Fibroblast of lung (primary cell): Measurements from ENCODE around the gene TDRD9. TPM values are rescaled to one million over a fixed set of nuclear protein-coding genes. Genes with fewer than 3 reads are reported as not detected.

ENCODE experiments used
- DNase-seq, 2 donors: peaks; one replicate each; pipeline versions ENCODE4 v3.0.0 to v3.0.0-alpha.2; 2010; ENCODE audit warnings: low read depth in 2 of 2
- H2AFZ ChIP-seq: 2 replicates; pipeline ENCODE4 v1.5.1; 2012; ENCODE audit warnings: low read length, control low read depth, inconsistent platforms
- H3K27ac ChIP-seq: 2 replicates; pipeline ENCODE4 v1.5.1; 2011; ENCODE audit warnings: low read length, control low read depth; ENCODE audit not compliant: insufficient read depth
- H3K27me3 ChIP-seq: 2 replicates; pipeline ENCODE4 v1.5.1; 2011; ENCODE audit warnings: mild to moderate bottlenecking, low read length; ENCODE audit not compliant: control insufficient read depth, insufficient read depth
- H3K36me3 ChIP-seq: 2 replicates; pipeline ENCODE4 v1.5.1; 2011; ENCODE audit warnings: low read length; ENCODE audit not compliant: control insufficient read depth, insufficient read depth
- H3K4me1 ChIP-seq: 2 replicates; pipeline ENCODE4 v1.5.1; 2011; ENCODE audit warnings: low read length; ENCODE audit not compliant: control insufficient read depth, insufficient read depth; ENCODE audit errors: extremely low read depth
- H3K4me2 ChIP-seq: 2 replicates; pipeline ENCODE4 v1.5.1; 2011; ENCODE audit warnings: low read length, control low read depth; ENCODE audit not compliant: insufficient read depth; ENCODE audit errors: extremely low read depth
- H3K4me3 ChIP-seq, 4 experiments: fragments of 200-600 bp in 1 of 4; sonication (generic) in 1 of 4; replicated peaks in 1 of 4; 2 replicates each; pipeline ENCODE4 v1.5.1; 2011 to 2016; ENCODE audit warnings: low read length in 4 of 4, low read depth in 3 of 4, mild to moderate bottlenecking in 3 of 4, control low read depth in 2 of 4, inconsistent platforms in 1 of 4, mixed read lengths in 1 of 4; ENCODE audit not compliant: insufficient read depth in 1 of 4; ENCODE audit errors: control extremely low read depth in 1 of 4
- H3K79me2 ChIP-seq: 2 replicates; pipeline ENCODE4 v1.5.1; 2012; ENCODE audit warnings: mild to moderate bottlenecking, low read length, inconsistent platforms; ENCODE audit not compliant: control insufficient read depth, insufficient read depth
- H3K9ac ChIP-seq: 2 replicates; pipeline ENCODE4 v1.5.1; 2011; ENCODE audit warnings: mild to moderate bottlenecking, low read length, control low read depth; ENCODE audit not compliant: insufficient read depth
- H3K9me3 ChIP-seq: 2 replicates; pipeline ENCODE4 v1.5.1; 2012; ENCODE audit warnings: low read depth, low read length; ENCODE audit not compliant: control insufficient read depth, insufficient read depth
- H4K20me1 ChIP-seq: 2 replicates; pipeline ENCODE4 v1.5.1; 2011; ENCODE audit warnings: low read length; ENCODE audit not compliant: control insufficient read depth, insufficient read depth; ENCODE audit errors: extremely low read depth
- EZH2 ChIP-seq: IDR thresholded peaks from 2 replicates; pipeline ENCODE4 v1.5.1; 2012; ENCODE audit warnings: low read length, control low read depth, mild to moderate bottlenecking; ENCODE audit errors: missing control alignments
- polyA plus RNA-seq, 2 donors: library from polyadenylated mRNA; depleted of rRNA in 1 of 2; stranded (reverse) in 1 of 2; unstranded in 1 of 2; fragments of >200 nt; gene quantifications; 2 replicates each; pipeline ENCODE4 v1.2.1, GENCODE V29; 2011 to 2012; ENCODE audit warnings: missing spikeins in 1 of 2
- total RNA-seq: library from RNA; depleted of rRNA; stranded (reverse); fragments of >200 nt; gene quantifications from 2 replicates; pipeline ENCODE4 v1.2.1, GENCODE V29; 2014
- TF ChIP-seq, protein P1 (sequence below), 2 donors: IDR thresholded peaks in 1 of 2; conservative IDR thresholded peaks in 1 of 2; 1 replicate in 1 of 2; 2 replicates in 1 of 2; pipeline ENCODE4 v1.5.1; 2011 to 2012; ENCODE audit warnings: low read length in 2 of 2, control low read depth in 1 of 2, inconsistent platforms in 1 of 2, low read depth in 1 of 2, mild to moderate bottlenecking in 1 of 2

TDRD9 gene
- total and polyA plus RNA-seq, 2 donors (not counting 1 experiment from before 2014, with no cell fraction given) = 0.28 to 0.50 TPM

DNA sequence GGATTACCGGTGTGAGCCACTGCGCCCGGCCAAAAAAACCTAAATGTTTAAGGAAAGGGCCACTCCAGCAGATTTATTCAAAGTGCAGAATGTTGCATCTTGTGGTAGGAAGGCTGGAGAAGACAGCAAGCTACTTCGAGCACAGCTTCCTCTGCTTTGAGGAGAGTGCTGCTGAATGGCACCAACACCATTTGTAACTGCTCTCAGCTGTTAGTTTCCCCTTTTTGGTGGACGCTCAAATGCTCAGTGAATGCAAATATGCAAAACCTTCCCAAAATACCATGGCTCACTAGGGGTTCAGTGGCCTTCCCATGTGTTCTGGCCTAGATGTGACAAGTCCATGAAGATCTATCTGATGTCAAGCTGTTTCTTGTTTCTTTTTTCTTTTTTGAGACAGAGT, 2.9 kb upstream of the TDRD9 start:
- Histone ChIP-seq H3K4me2 (no peak overlapping the region), H4K20me1 (no peaks in the 10 kb centered on the region), H3K79me2 (peaks cover 10% of the 10 kb centered on the region), H3K27me3 (no peaks in the 10 kb centered on the region), H2AFZ (no peak overlapping the region), H3K4me1 (no peaks in the 10 kb centered on the region), H3K36me3 (no peaks in the 10 kb centered on the region), H3K27ac (no peak overlapping the region), H3K9ac (no peak overlapping the region), H3K9me3 (no peaks in the 10 kb centered on the region), H3K4me3 (no peak overlapping the region)
- TF ChIP-seq, protein P1, sequence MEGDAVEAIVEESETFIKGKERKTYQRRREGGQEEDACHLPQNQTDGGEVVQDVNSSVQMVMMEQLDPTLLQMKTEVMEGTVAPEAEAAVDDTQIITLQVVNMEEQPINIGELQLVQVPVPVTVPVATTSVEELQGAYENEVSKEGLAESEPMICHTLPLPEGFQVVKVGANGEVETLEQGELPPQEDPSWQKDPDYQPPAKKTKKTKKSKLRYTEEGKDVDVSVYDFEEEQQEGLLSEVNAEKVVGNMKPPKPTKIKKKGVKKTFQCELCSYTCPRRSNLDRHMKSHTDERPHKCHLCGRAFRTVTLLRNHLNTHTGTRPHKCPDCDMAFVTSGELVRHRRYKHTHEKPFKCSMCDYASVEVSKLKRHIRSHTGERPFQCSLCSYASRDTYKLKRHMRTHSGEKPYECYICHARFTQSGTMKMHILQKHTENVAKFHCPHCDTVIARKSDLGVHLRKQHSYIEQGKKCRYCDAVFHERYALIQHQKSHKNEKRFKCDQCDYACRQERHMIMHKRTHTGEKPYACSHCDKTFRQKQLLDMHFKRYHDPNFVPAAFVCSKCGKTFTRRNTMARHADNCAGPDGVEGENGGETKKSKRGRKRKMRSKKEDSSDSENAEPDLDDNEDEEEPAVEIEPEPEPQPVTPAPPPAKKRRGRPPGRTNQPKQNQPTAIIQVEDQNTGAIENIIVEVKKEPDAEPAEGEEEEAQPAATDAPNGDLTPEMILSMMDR (conservative IDR thresholded peaks at IDR 0.05 in 1 of 2, IDR thresholded peaks at IDR 0.05 in 1 of 2; ENCODE audit: low read depth in 1 of 2, low read length in 2 of 2) = no peak
- no peak for TF ChIP-seq EZH2
- no peak for DNase-seq

- no peak overlapping the region for H2AFZ ChIP-seq
- no peaks in the 10 kb centered on the region for H4K20me1 ChIP-seq
- H3K36me3 ChIP-seq = no peaks in the 10 kb centered on the region
- DNase-seq = no peak
- TF ChIP-seq, protein P1 (conservative IDR thresholded peaks at IDR 0.05 in 1 of 2, IDR thresholded peaks at IDR 0.05 in 1 of 2; ENCODE audit: low read depth in 1 of 2, low read length in 2 of 2) = no peak
- no peak for TF ChIP-seq EZH2
- H3K79me2 ChIP-seq = no peaks in the 10 kb centered on the region
- H3K27me3 ChIP-seq = no peaks in the 10 kb centered on the region
- no peaks in the 10 kb centered on the region for H3K9me3 ChIP-seq
- H3K27ac ChIP-seq = no peak overlapping the region
- H3K4me1 ChIP-seq = no peaks in the 10 kb centered on the region
- H3K4me3 ChIP-seq = no peak overlapping the region
- no peak overlapping the region for H3K9ac ChIP-seq
- H3K4me2 ChIP-seq = no peak overlapping the region
Measured at GRCh38 chr14:103927566-103927965, 690 bp upstream of the TDRD9 start.

DNA sequence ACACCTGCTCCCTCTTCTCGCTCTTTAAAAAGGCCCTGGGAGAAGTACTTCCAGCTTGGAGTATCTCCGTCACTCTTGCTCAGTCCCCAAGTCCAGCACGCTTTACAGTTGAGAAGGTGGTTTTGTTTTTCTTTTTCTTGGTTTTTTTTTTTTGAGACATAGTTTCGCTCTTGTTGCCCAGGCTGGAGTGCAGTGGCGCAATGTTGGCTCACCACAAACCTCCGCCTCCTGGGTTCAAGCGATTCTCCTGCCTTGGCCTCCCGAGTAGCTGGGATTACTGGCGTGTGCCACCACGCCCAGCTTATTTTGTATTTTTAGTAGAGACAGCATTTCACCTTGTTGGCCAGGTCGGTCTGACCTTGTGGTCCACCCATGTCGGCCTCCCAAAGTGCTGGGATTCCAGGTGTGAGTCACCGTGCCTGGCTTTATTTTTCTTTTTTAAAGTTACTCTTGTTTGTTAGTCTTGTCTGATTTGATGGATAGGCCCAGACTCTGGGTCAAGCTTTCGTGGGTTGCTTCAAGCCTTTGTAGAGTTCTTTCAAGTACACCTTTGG, 1.9 kb downstream of the TDRD9 start:
- Histone ChIP-seq H3K4me2 (no peak overlapping the region), H3K79me2 (no peaks in the 10 kb centered on the region), H3K4me3 (no peak overlapping the region), H3K9me3 (no peaks in the 10 kb centered on the region), H3K36me3 (no peaks in the 10 kb centered on the region), H3K9ac (no peak overlapping the region), H3K27ac (no peak overlapping the region), H3K4me1 (no peaks in the 10 kb centered on the region), H2AFZ (no peak overlapping the region), H4K20me1 (no peaks in the 10 kb centered on the region), H3K27me3 (no peaks in the 10 kb centered on the region)
- peak in 1 of 2 donors; percentile 11 for DNase-seq
- no peak for TF ChIP-seq EZH2
- TF ChIP-seq, protein P1 (conservative IDR thresholded peaks at IDR 0.05 in 1 of 2, IDR thresholded peaks at IDR 0.05 in 1 of 2; ENCODE audit: low read depth in 1 of 2, low read length in 2 of 2) = no peak
